ENCODE measurements around the gene NFKBIL1.

GRCh38 chr6:31568537-31568961 lies 21.1 kb downstream of the NFKBIL1 start:
- TF ChIP-seq CTCF (conservative IDR thresholded peaks at IDR 0.05; ENCODE audit: low read depth, low read length) = no peak
- TF ChIP-seq BHLHE40 (IDR thresholded peaks at IDR 0.05; ENCODE audit: low read depth, low read length) = no peak

Measured in IMR-90 (cell line).